GM12878 (cell line): ENCODE measurements around the gene SLC49A4. TPM values are rescaled to one million over a fixed set of nuclear protein-coding genes. Genes with fewer than 3 reads are reported as not detected.

Source experiments
- ATAC-seq: fragments of 200-7000 bp; cut with Tn5 transposase; 3 replicates; pipeline ENCODE4 v1.9.1; 2020; ENCODE audit warnings: mild to moderate bottlenecking, moderate library complexity
- BruUV-seq: library from RNA; stranded (reverse); fragments of 400-500 nt; replicated peaks from 2 replicates; lab custom pipeline; 2021; lab: Mats Ljungman, UMichigan
- CTCF ChIA-PET: fragments of 300-600 bp; sonication (Branson Sonifier 250); formaldehyde crosslinking; extraction: SDS; loops from one replicate; lab custom pipeline; 2021; ENCODE audit warnings: inconsistent platforms; lab: Yijun Ruan, JAX
- POLR2A ChIA-PET: fragments of 350-600 bp; formaldehyde crosslinking; extraction: SDS; loops from one replicate; lab custom pipeline; 2021; ENCODE audit warnings: inconsistent platforms; lab: Charles Lee
- RAD21 ChIA-PET: fragments of 300-600 bp; sonication (Branson Sonifier 250); formaldehyde crosslinking; loops from one replicate; lab custom pipeline; 2023; ENCODE audit warnings: antibody characterized with exemption; ENCODE audit not compliant: unreplicated experiment; lab: Charles Lee
- SMC1A ChIA-PET: fragments of 300-600 bp; sonication (Branson Sonifier 250); formaldehyde crosslinking; loops from one replicate; lab custom pipeline; 2023; ENCODE audit not compliant: unreplicated experiment, uncharacterized antibody; lab: Charles Lee
- DNase-seq: peaks from one replicate; pipeline ENCODE4 v3.0.0-alpha.2; 2011; ENCODE audit warnings: low read depth, low spot score
- FAIRE-seq: peaks from 3 replicates; lab custom pipeline; 2011; peaks lifted over from hg19 to GRCh38; lab: Jason Lieb, UNC
- H2AFZ ChIP-seq: 2 replicates; pipeline ENCODE4 v1.6.0; 2011; ENCODE audit warnings: low read depth, low read length, control low read depth; ENCODE audit not compliant: control insufficient read depth
- H3K27ac ChIP-seq: 2 replicates; pipeline ENCODE4 v1.5.1; 2011; ENCODE audit warnings: control low read depth; ENCODE audit not compliant: control insufficient read depth, insufficient read depth
- H3K27me3 ChIP-seq, 2 experiments: replicated peaks in 1 of 2; 2 replicates each; pipeline versions ENCODE4 v1.6.0 to v1.6.1; 2011; ENCODE audit warnings: low read length in 1 of 2; ENCODE audit not compliant: control insufficient read depth in 2 of 2, insufficient read depth in 2 of 2
- H3K36me3 ChIP-seq, 2 experiments: 2 replicates each; pipeline ENCODE4 v1.5.1; 2011; ENCODE audit warnings: low read length in 1 of 2; ENCODE audit not compliant: control insufficient read depth in 2 of 2, insufficient read depth in 2 of 2
- H3K4me1 ChIP-seq: 2 replicates; pipeline ENCODE4 v1.6.1; 2011; ENCODE audit warnings: mild to moderate bottlenecking, low read length, moderate library complexity, mixed read lengths; ENCODE audit not compliant: control insufficient read depth, insufficient read depth
- H3K4me2 ChIP-seq: 2 replicates; pipeline ENCODE4 v1.6.0; 2011; ENCODE audit warnings: control low read depth; ENCODE audit not compliant: control insufficient read depth, insufficient read depth
- H3K4me3 ChIP-seq: fragments of 200-600 bp; sonication (generic); 2 replicates; pipeline ENCODE4 v1.5.1; 2016
- H3K79me2 ChIP-seq: 2 replicates; pipeline ENCODE4 v1.6.0; 2011; ENCODE audit warnings: low read length; ENCODE audit not compliant: control insufficient read depth, insufficient read depth
- H3K9ac ChIP-seq: 2 replicates; pipeline ENCODE4 v1.8.0; 2011; ENCODE audit warnings: low read length, control low read depth, mixed read lengths; ENCODE audit not compliant: control insufficient read depth, insufficient read depth
- H3K9me3 ChIP-seq: replicated peaks from 3 replicates; pipeline ENCODE4 v1.5.1; 2011; ENCODE audit warnings: mild to moderate bottlenecking, low read length; ENCODE audit not compliant: control insufficient read depth, insufficient read depth
- H4K20me1 ChIP-seq: 2 replicates; pipeline ENCODE4 v1.6.0; 2011; ENCODE audit not compliant: control insufficient read depth, insufficient read depth
- E2F4 ChIP-seq: IDR thresholded peaks from 2 replicates; pipeline ENCODE4 v1.6.1; 2012; ENCODE audit warnings: low read depth, low read length, improper control_type of control experiment
- IRF3 ChIP-seq: fragments of 450-650 bp; IDR thresholded peaks from 2 replicates; pipeline ENCODE4 v1.6.1; 2014; ENCODE audit warnings: mild to moderate bottlenecking
- RAD51 ChIP-seq: fragments of 450-650 bp; IDR thresholded peaks from 2 replicates; pipeline ENCODE4 v1.6.1; 2016; ENCODE audit warnings: moderate library complexity, mild to moderate bottlenecking, inconsistent platforms
- REST ChIP-seq: IDR thresholded peaks from 2 replicates; pipeline ENCODE4 v1.6.1; 2012; ENCODE audit warnings: mild to moderate bottlenecking, low read depth, low read length
- WGBS: methylation state at CpG from one replicate; pipeline ENCODE4 v1.1.6; 2016; ENCODE audit warnings: low lambda C conversion rate; ENCODE audit not compliant: insufficient replicate concordance, insufficient coverage; ENCODE audit errors: missing lambda C conversion rate; 5-methylcytosine and 5-hydroxymethylcytosine counted together
- in situ Hi-C: fragments of 300-500 bp; cut with MboI; formaldehyde crosslinking; loops from 9 replicates; pipeline ENCODE4 v1.14.3; 2018; ENCODE audit warnings: mixed read lengths
- intact Hi-C: fragments of 100-400 bp; cut with micrococcal nuclease; formaldehyde crosslinking; loops from one replicate; pipeline ENCODE4 v1.14.2; 2022; ENCODE audit not compliant: unreplicated experiment
- polyA plus RNA-seq, 11 experiments: library from polyadenylated mRNA; depleted of rRNA in 4 of 11; unstranded in 6 of 11; stranded (reverse) in 5 of 11; fragments of >200 nt; fragmentation: Nextera tagmentation in 4 of 11; fragmentation: Illumina TruSeq in 1 of 11; extraction: Ambion mirVana in 4 of 11; extraction: Trizol in 1 of 11; gene quantifications; 1 replicate in 1 of 11; 2 replicates in 10 of 11; pipeline versions ENCODE4 v1.2.1 to v1.2.3, GENCODE V29; 2011 to 2016; ENCODE audit warnings: inconsistent platforms in 2 of 11, missing spikeins in 2 of 11, low read depth in 1 of 11
- total RNA-seq, 4 experiments: library from RNA; depleted of rRNA in 3 of 4; stranded (reverse); fragments of >200 nt in 3 of 4; fragmentation: Illumina TruSeq in 1 of 4; extraction: Trizol in 1 of 4; gene quantifications; 2 replicates each; pipeline versions ENCODE4 v1.2.1 to v1.2.3, GENCODE V29; 2013 to 2021

Gene SLC49A4
- total and polyA plus RNA-seq, 10 of the 15 experiments (the other 5 are each of a cell fraction or from before 2014, with no cell fraction given), result 0.48 to 2.2 (median 1.4) TPM

- TF ChIP-seq REST, result peak; percentile 73; the same call in 1 of the 2 replicates
- no peak for TF ChIP-seq RAD51
- no peak for TF ChIP-seq IRF3
- TF ChIP-seq E2F4, result no peak
- DNase-seq, result no peak
- H3K27ac ChIP-seq, result no peak overlapping the region
- no peaks in the 10 kb centered on the region for H4K20me1 ChIP-seq
- ChIA-PET SMC1A (no interaction called here), CTCF (no interaction called here), POLR2A (no interaction called here), RAD21 (interaction anchor here (0.7 kb wide), 1 partner anchor 774 kb away, joined by 3 read pairs; no protein-coding TSS in a partner anchor)
- no peak overlapping the region for H2AFZ ChIP-seq
- peaks cover 5 to 6% of the 10 kb centered on the region in 2 experiments; a peak in 3 of 4 replicates for H3K27me3 ChIP-seq
- H3K4me3 ChIP-seq, result no peak overlapping the region
- intact Hi-C loops, result no loop called here
- WGBS, result 8% methylated on average over 4 of the region's 5 CpGs
- no TSS peak for BruUV-seq
- ATAC-seq, result no peak
- peaks cover 2% of the 10 kb centered on the region; the same call in 1 of the 2 replicates for H3K4me1 ChIP-seq
- H3K36me3 ChIP-seq, result no peaks in the 10 kb centered on the region
- H3K79me2 ChIP-seq, result no peaks in the 10 kb centered on the region
- H3K9me3 ChIP-seq, result no peaks in the 10 kb centered on the region
- in situ Hi-C loops, result no loop called here
- H3K9ac ChIP-seq, result no peak overlapping the region
- FAIRE-seq, result no peak
- no peak overlapping the region for H3K4me2 ChIP-seq
These were observed 123.9 kb downstream of the SLC49A4 start for GRCh38 chr3:122918576-122919290.
